ENCODE results near the gene TSPAN18.

TSPAN18 gene

GRCh38 chr11:44854086-44854485 is 127.3 kb downstream of the TSPAN18 start:
- no peak for DNase-seq

GRCh38 chr11:44854741-44855492 is 128.2 kb downstream of the TSPAN18 start:
- DNase-seq, result no peak

- no peak for DNase-seq
Measured at GRCh38 chr11:44855493-44855849, 128.7 kb downstream of the TSPAN18 start.

- peak; percentile 20 for DNase-seq
Measured at GRCh38 chr11:44857490-44858090, 130.8 kb downstream of the TSPAN18 start.

- DNase-seq, result no peak
Measured at GRCh38 chr11:44858796-44859527, 132.2 kb downstream of the TSPAN18 start.

GRCh38 chr11:44859528-44859925 is 132.8 kb downstream of the TSPAN18 start:
- DNase-seq, result no peak

- DNase-seq, result no peak
Measured at GRCh38 chr11:44860346-44860745, 133.6 kb downstream of the TSPAN18 start.

GRCh38 chr11:44861849-44862557 is 135.2 kb downstream of the TSPAN18 start:
- peak; percentile 97 for DNase-seq

GRCh38 chr11:44862558-44863101 is 135.9 kb downstream of the TSPAN18 start:
- no peak for DNase-seq

GRCh38 chr11:44863231-44863630 is 136.5 kb downstream of the TSPAN18 start:
- DNase-seq, result no peak

- DNase-seq, result no peak
Measured at GRCh38 chr11:44865866-44866272, 139.1 kb downstream of the TSPAN18 start.

GRCh38 chr11:44866286-44866685 is 139.5 kb downstream of the TSPAN18 start:
- DNase-seq, result no peak

GRCh38 chr11:44868021-44868420 is 141.3 kb downstream of the TSPAN18 start:
- no peak for DNase-seq

GRCh38 chr11:44868455-44869421 is 142.0 kb downstream of the TSPAN18 start:
- DNase-seq, result no peak

- DNase-seq, result peak; percentile 80
Measured at GRCh38 chr11:44870181-44870580, 143.4 kb downstream of the TSPAN18 start.

- DNase-seq, result no peak
Measured at GRCh38 chr11:44870615-44871176, 143.9 kb downstream of the TSPAN18 start.

- DNase-seq, result peak; percentile 33
Measured at GRCh38 chr11:44871682-44872081, 144.9 kb downstream of the TSPAN18 start.

- DNase-seq, result no peak
Measured at GRCh38 chr11:44872556-44872955, 145.8 kb downstream of the TSPAN18 start.

- no peak for DNase-seq
Measured at GRCh38 chr11:44873537-44873936, 146.8 kb downstream of the TSPAN18 start.

GRCh38 chr11:44874284-44874683 is 147.5 kb downstream of the TSPAN18 start:
- no peak for DNase-seq

GRCh38 chr11:44875037-44875436 is 148.3 kb downstream of the TSPAN18 start:
- no peak for DNase-seq
